Measurements from ENCODE around the gene OGFOD1.
A peak's percentile ranks its signal among the peaks of the same experiment; 100 is the strongest.

Gene OGFOD1

DNA sequence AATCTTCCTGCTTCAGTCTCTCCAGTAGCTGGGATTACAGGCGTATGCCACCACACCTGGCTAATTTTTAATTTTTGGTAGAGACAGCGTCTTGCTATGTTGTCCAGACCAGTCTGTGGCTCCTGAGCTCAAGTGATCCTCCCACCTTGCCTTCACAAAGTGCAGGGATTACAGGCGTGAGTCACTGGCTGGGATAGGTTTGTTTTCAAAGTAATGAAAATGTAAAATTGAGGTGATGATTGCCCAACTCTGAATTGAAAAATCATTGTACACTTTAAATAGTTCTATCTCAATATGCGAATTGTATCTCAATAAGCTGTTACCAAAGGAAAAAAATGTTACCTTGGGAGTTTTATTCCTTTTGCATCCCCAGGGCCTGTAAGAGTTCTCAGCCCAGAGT lies 24.8 kb upstream of the OGFOD1 start:
- DNase-seq, result no peak

DNA sequence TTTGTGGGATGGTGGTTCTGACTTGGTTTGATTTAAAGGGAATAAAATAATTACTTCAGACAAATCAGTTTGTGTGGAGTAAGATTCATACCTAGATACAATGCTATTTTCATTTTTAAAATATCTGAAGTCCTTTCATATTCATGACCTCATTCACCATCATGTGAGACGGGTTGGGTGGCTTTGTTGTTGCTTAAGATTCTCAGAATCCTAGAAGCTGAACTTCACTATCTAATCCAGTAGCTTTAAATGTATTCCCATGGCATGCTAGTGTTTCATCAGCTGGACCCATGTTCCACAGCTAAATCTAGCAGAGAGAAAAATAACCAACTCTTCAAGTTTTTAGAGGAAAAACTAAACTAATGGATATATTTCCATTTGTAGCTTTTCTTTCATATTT lies 23.3 kb upstream of the OGFOD1 start:
- no peak for DNase-seq

DNA sequence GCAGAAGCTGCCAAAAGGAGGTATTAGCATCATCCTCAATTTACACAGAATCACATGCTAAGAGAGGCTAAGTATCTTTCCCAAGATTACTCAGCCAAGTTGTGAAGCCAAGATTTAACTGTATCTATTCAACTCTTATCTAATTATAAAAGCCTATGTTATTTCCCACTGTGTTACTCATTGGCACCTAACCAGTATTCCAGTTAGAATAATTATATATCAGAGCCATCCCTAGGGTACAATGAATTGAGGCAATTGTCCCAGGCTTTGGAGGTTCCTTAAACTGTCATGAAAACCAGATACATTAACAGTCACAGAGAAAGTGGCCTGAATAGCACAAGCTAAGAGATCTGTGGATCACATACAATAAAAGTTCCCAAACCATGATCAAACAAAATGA lies 15.1 kb upstream of the OGFOD1 start:
- DNase-seq, result no peak

- DNase-seq, result no peak
These were observed 13.3 kb upstream of the OGFOD1 start for GRCh38 chr16:56438038-56438437.

- DNase-seq, result no peak
These were observed 4.1 kb upstream of the OGFOD1 start for GRCh38 chr16:56447286-56447685.

DNA sequence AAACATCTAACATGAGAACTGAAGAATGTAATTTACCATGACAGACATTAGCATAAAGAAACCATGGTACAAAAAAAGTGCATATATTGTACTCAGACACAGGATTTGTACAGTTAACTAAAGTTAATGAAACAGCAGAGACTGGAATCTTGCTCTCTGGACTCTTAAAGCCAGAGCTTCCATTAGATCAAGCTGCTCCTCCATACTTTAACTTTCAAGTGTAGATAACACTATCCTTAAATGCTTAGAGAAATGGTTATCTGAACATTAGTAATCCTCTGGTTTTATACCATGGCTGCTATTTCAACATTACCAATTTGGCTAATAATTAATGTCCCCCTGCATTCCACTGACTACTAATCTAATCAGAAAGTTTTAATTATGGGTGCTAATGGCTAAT lies 3.3 kb upstream of the OGFOD1 start:
- DNase-seq, result no peak

DNA sequence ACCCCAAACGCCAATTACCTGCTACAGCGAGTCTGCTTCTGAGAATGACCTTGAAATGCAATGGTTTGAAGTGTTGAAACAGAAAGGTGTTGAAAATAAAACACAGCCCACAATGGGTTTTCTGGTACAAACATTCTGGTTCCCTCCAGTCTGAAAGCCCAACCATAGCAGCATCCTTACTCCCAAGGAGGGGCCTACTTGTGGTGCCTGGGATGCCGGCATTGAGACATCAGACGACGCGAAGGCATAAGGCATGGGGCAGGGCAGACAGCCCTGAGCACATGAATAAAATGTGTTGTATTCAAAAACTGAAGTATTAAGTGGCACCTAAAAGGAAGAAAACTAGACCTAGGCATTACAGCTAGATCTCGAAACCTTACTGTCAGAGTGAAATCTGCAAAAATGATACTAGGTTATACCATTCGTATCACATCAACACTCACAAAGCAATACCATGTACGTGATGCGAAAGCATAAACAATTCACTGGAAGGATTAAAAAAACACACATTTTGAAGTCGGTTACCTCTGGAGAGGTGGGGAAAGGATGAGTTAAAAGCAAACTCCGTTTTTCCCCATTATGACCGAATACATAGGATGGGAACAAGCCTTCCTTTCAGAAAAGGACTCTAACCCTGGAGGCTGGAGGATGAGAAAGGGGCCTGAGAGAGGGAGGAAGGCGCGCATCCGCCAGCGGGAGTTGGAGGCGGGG lies 924 bp upstream of the OGFOD1 start:
- DNase-seq, result no peak

GRCh38 chr16:56451753-56452689 lies 667 bp downstream of the OGFOD1 start:
- peak in 8 of 56 donors; percentile 11 to 80 (median 62) for DNase-seq

DNA sequence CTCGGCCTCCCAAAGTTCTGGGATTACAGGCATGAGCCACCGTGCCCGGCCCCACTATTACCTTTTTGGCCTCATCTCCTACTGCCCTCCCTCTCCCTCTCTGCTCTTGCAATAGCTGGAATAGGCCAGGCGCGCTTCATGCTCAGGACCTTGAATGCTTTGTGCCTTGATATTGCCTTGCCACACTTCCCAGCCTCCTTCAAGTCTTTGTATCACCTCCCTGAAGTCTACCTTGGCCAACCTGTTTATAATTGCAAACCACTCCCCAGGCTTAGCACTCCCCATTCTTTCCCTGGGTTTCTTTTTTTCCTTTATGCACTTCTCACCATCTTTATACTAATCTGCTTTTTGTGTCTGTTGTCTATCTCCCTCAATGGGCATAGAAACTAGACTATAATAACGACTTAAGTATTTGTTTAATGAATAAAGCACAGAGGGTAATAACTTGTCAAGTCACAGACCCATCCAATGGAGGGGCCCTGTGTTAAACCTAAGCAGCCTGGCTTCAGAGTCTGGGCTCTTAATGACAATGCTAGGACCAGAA lies 6.6 kb downstream of the OGFOD1 start:
- DNase-seq, result no peak

DNA sequence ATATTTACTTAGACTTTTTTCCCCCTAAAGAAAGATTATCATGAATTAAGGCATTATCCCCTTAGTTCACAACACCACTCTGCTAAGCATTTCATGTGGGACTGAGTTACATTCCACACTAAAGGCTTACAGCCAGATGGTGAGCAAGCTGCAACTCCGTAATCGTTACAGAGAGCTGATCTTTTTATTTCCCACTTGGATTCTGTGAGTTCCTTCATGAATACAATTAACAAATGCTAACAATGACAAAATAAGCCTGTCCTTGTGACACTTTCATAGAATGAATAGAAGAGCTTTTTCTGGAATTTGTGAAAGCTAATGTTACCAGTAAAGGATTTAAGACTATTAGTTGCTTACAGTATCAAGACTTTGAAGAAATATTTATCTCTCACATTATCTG lies 8.7 kb downstream of the OGFOD1 start:
- peak in 1 of 56 donors; percentile 17 for DNase-seq

DNA sequence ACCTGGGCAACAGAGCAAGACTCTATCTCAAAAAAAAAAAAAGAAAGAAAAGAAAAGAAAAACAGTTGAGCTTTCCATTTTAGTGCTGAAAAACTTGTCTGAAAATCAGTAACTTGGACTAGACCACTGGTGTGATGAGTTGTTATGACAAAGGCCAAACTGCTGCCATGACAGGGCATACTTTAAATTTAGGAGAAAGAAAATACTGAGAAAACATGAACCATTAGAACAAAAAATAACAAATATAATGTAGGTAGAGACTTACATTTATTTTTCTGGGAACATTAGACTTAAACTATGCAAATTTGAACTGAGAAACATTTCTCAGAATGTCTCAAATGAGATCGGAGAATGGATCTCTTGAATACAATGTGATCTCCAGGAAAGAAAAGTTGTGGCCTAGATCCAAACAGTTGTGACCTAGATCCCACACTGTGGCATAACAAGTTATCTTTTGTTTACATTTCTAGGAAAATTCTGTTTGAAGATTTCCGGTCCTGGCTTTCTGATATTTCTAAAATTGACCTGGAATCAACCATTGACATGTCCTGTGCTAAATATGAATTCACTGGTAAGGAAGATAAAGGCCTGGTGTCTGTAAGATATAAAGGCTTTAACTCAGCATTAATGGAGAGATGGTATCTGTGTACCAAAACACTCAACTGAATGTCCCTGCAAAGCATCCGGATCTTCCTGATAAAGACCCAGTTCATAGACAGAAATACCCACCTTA lies 10.9 kb downstream of the OGFOD1 start:
- DNase-seq, result no peak

DNA sequence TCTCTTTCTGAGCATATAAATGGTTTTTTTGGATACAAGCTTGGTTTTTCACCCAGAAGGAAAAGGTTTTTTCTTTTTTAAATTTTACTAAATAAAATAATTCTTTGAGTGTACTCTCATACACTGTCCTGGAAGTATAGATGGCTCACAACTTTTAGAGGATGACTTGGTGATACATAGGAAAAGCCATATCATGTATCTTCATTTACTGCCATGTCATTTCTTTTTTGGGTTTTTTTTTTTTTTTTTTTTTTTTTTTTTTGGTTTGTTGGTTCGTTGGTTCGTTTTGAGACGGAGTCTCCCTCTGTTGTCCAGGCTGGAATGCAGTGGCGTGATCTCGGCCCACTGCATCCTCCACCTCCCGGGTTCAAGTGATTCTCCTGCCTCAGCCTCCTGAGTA lies 11.8 kb downstream of the OGFOD1 start:
- no peak for DNase-seq

GRCh38 chr16:56466344-56466743 lies 15.0 kb downstream of the OGFOD1 start:
- DNase-seq, result no peak

- no peak for DNase-seq
These were observed 17.4 kb downstream of the OGFOD1 start for GRCh38 chr16:56468800-56469199.

DNA sequence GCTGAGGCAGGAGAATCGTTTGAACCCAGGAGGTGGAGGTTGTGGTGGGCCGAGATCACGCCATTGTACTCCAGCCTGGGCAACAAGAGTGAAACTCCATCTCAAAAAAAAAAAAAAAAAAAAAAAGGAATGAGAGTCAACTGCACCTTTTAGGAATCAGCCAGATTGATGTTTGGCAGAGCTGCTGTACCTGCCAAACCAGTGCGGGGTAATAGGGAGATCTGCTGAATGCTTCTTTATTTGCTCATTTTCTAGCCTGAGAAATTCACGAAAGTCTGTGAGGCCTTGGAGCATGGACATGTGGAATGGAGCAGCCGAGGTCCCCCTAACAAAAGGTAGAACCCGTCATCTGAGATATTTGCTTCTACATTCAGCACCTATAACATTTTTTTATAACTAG lies 18.4 kb downstream of the OGFOD1 start:
- DNase-seq, result no peak

GRCh38 chr16:56470232-56470631 lies 18.9 kb downstream of the OGFOD1 start:
- DNase-seq, result no peak

- DNase-seq, result no peak
These were observed 19.3 kb downstream of the OGFOD1 start for GRCh38 chr16:56470666-56471065.

DNA sequence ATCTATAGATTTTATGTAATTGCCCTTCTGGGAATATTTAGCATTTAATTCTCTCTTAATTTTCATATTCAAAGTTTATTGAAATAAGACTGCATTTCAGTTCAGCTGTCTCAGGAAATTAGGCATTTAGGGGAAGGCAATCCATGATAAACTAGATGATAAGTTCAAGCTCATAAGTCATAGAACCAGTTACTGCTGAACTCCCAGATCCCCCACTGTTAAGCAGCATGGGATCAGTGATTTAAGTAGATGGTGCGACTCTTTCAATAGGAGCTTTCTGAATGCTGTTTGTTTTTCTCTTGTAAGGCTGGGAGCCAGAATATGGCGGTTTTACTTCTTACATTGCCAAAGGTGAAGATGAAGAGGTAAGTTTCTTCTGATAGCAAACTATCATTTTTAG lies 23.8 kb downstream of the OGFOD1 start:
- no peak for DNase-seq

GRCh38 chr16:56477096-56477878 lies 25.9 kb downstream of the OGFOD1 start:
- DNase-seq, result peak in 2 of 56 donors; percentile 9 to 15

DNA sequence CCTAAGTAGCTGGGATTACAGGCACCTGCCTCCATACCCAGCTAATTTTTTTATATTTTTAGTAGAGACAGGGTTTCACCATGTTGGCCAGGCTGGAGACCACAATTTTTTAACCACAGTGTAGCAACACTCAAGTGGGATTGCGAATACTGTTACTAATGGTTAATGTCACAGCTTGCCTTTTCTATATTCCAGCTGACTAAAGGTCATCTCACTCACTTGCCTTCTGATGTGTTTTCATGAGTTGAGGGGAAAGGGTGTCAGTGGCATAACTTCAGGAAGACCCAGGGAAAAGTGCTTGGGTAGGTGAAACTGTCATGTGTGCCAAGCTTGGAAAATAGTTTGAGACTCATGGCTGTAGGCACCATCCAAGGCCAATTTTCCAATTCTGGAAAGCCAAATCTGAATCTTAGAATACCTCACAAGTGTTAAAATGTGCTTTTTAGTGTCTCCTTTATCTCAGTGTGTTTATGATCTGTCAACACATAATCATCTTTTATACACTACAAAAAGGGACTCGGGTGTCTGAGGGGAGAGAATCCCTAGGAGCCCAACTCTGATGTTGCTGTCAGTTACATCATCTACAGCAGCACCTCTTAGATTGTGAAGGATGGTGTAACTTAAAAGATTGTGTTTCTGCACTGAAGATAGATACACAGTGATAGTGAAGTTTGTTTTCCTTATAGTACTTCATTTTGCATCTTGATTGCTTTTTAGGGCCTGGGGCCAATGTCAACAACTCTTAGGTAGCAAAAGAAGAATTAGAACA lies 27.1 kb downstream of the OGFOD1 start:
- DNase-seq, result no peak

All from nucleus accumbens (tissue), 56 donors.